HFFc6 (cell line): ENCODE measurements around the gene RNU7-1. TPM values are rescaled to one million over a fixed set of nuclear protein-coding genes. Genes with fewer than 3 reads are reported as not detected.
A peak's percentile ranks its signal among the peaks of the same experiment; 100 is the strongest.

Experiments
- DNase-seq: peaks from one replicate; pipeline ENCODE4 v3.0.0-alpha.2; 2018
- H3K27ac Mint-ChIP-seq: 2 replicates; pipeline ENCODE4 v1.8.0; 2020; ENCODE audit warnings: mild to moderate bottlenecking, mixed read lengths
- H3K27me3 Mint-ChIP-seq: 2 replicates; pipeline ENCODE4 v1.8.0; 2021; ENCODE audit warnings: mild to moderate bottlenecking, moderate library complexity, mixed read lengths; ENCODE audit not compliant: insufficient read depth
- H3K36me3 Mint-ChIP-seq: 2 replicates; pipeline ENCODE4 v1.8.0; 2021; ENCODE audit warnings: low read depth, mixed read lengths
- H3K4me1 Mint-ChIP-seq: 2 replicates; pipeline ENCODE4 v1.8.0; 2020; ENCODE audit warnings: low read depth, mixed read lengths
- H3K4me3 Mint-ChIP-seq: 2 replicates; pipeline ENCODE4 v1.8.0; 2020; ENCODE audit warnings: mild to moderate bottlenecking, moderate library complexity, mixed read lengths
- H3K9me3 Mint-ChIP-seq: 2 replicates; pipeline ENCODE4 v1.8.0; 2020; ENCODE audit warnings: mild to moderate bottlenecking, mixed read lengths
- CTCF ChIP-seq: fragments of 200-600 bp; sonication (generic); IDR thresholded peaks from 2 replicates; pipeline ENCODE4 v1.5.0; 2021; ENCODE audit warnings: antibody characterized with exemption, mild to moderate bottlenecking
- total RNA-seq, 6 experiments: library from RNA; stranded (reverse); fragmentation: NEBNext Ultra II Directional; extraction: Animal tissue kit (Norgen Biotek cat#: 25700); gene quantifications; 2 replicates in 1 of 6; 3 replicates in 5 of 6; pipeline ENCODE4 v1.2.3, GENCODE V29; 2021

RNU7-1 gene
- total RNA-seq, 6 experiments from 2014 or later = not detected

- TF ChIP-seq CTCF = peak; percentile 34
- Mint-ChIP-seq H3K27ac (peak overlapping the region; percentile 84), H3K4me1 (peaks cover 55% of the 10 kb centered on the region), H3K9me3 (peaks cover 2% of the 10 kb centered on the region; the same call in 1 of the 2 replicates), H3K27me3 (peaks cover 13% of the 10 kb centered on the region), H3K36me3 (peaks cover 47% of the 10 kb centered on the region), H3K4me3 (peak overlapping the region; percentile 65; the same call in 1 of the 2 replicates)
- no peak for DNase-seq
These were observed 5.0 kb upstream of the RNU7-1 start for GRCh38 chr12:6938353-6939190.

- no peak for DNase-seq
- Mint-ChIP-seq H3K9me3 (peaks cover 5% of the 10 kb centered on the region; the same call in 1 of the 2 replicates), H3K4me1 (peaks cover 55% of the 10 kb centered on the region), H3K27ac (peak overlapping the region; percentile 77), H3K27me3 (peaks cover 19% of the 10 kb centered on the region), H3K36me3 (peaks cover 41% of the 10 kb centered on the region), H3K4me3 (peak overlapping the region; percentile 27; the same call in 1 of the 2 replicates)
- no peak for TF ChIP-seq CTCF
These were observed 4.5 kb upstream of the RNU7-1 start for GRCh38 chr12:6939191-6939540.

GRCh38 chr12:6941267-6941666, 2.3 kb upstream of the RNU7-1 start:
- no peak overlapping the region for H3K27ac Mint-ChIP-seq
- H3K27me3 Mint-ChIP-seq = peaks cover 27% of the 10 kb centered on the region
- no peak for TF ChIP-seq CTCF
- H3K36me3 Mint-ChIP-seq = peaks cover 27% of the 10 kb centered on the region
- H3K9me3 Mint-ChIP-seq = peaks cover 9% of the 10 kb centered on the region; the same call in 1 of the 2 replicates
- DNase-seq = no peak
- no peak overlapping the region for H3K4me3 Mint-ChIP-seq
- H3K4me1 Mint-ChIP-seq = peaks cover 51% of the 10 kb centered on the region

- peaks cover 27% of the 10 kb centered on the region for H3K27me3 Mint-ChIP-seq
- H3K9me3 Mint-ChIP-seq = peaks cover 9% of the 10 kb centered on the region; the same call in 1 of the 2 replicates
- H3K36me3 Mint-ChIP-seq = peaks cover 23% of the 10 kb centered on the region
- no peak for DNase-seq
- H3K4me1 Mint-ChIP-seq = peaks cover 51% of the 10 kb centered on the region
- TF ChIP-seq CTCF = no peak
- H3K4me3 Mint-ChIP-seq = no peak overlapping the region
- H3K27ac Mint-ChIP-seq = no peak overlapping the region
These were observed 1.8 kb upstream of the RNU7-1 start for GRCh38 chr12:6941782-6942181.

- DNase-seq = no peak
- Mint-ChIP-seq H3K4me1 (peaks cover 51% of the 10 kb centered on the region), H3K36me3 (peaks cover 26% of the 10 kb centered on the region), H3K27me3 (peaks cover 27% of the 10 kb centered on the region), H3K9me3 (peaks cover 9% of the 10 kb centered on the region; the same call in 1 of the 2 replicates), H3K4me3 (peak overlapping the region; percentile 53; the same call in 1 of the 2 replicates), H3K27ac (peak overlapping the region; percentile 100)
- no peak for TF ChIP-seq CTCF
These were observed 1.3 kb upstream of the RNU7-1 start for GRCh38 chr12:6942331-6942665.
